Measurements from ENCODE around the gene GABRE.
A peak's percentile ranks its signal among the peaks of the same experiment; 100 is the strongest.

Gene GABRE

GRCh38 chrX:151974336-151975227 is at the start of gene GABRE:
Gene GABRE, minus strand, starts transcription at chrX:151974676. Its CDS starts 51 bp downstream, at chrX:151974625.
- no peak for DNase-seq (ENCODE audit: low read depth)

GRCh38 chrX:152020888-152021287 is 46.4 kb upstream of the GABRE start:
- no peak for DNase-seq (ENCODE audit: low read depth)

- DNase-seq (ENCODE audit: low read depth) = no peak
Measured at GRCh38 chrX:151999813-152000212, 25.3 kb upstream of the GABRE start.

GRCh38 chrX:151997539-151997938 is 23.1 kb upstream of the GABRE start:
- no peak for DNase-seq (ENCODE audit: low read depth)

- no peak for DNase-seq (ENCODE audit: low read depth)
Measured at GRCh38 chrX:151996347-151996746, 21.9 kb upstream of the GABRE start.

GRCh38 chrX:151994476-151994875 is 20.0 kb upstream of the GABRE start:
- no peak for DNase-seq (ENCODE audit: low read depth)

GRCh38 chrX:151988706-151989299 is 14.3 kb upstream of the GABRE start:
- DNase-seq (ENCODE audit: low read depth) = no peak

- DNase-seq (ENCODE audit: low read depth) = no peak
Measured at GRCh38 chrX:151987108-151987507, 12.6 kb upstream of the GABRE start.

GRCh38 chrX:151985955-151986354 is 11.5 kb upstream of the GABRE start:
- peak; percentile 58 for DNase-seq (ENCODE audit: low read depth)

GRCh38 chrX:151985531-151985930 is 11.1 kb upstream of the GABRE start:
- no peak for DNase-seq (ENCODE audit: low read depth)

- no peak for DNase-seq (ENCODE audit: low read depth)
Measured at GRCh38 chrX:151984902-151985301, 10.4 kb upstream of the GABRE start.

GRCh38 chrX:151984328-151984727 is 9.9 kb upstream of the GABRE start:
- peak; percentile 68 for DNase-seq (ENCODE audit: low read depth)

GRCh38 chrX:151983186-151983585 is 8.7 kb upstream of the GABRE start:
- DNase-seq (ENCODE audit: low read depth) = no peak

- peak; percentile 66 for DNase-seq (ENCODE audit: low read depth)
Measured at GRCh38 chrX:151982222-151982621, 7.7 kb upstream of the GABRE start.

- DNase-seq (ENCODE audit: low read depth) = peak; percentile 54
Measured at GRCh38 chrX:151981129-151981528, 6.7 kb upstream of the GABRE start.

GRCh38 chrX:151977923-151978322 is 3.4 kb upstream of the GABRE start:
- no peak for DNase-seq (ENCODE audit: low read depth)

- DNase-seq (ENCODE audit: low read depth) = no peak
Measured at GRCh38 chrX:151977009-151977408, 2.5 kb upstream of the GABRE start.

- DNase-seq (ENCODE audit: low read depth) = no peak
Measured at GRCh38 chrX:151975736-151976275, 1.3 kb upstream of the GABRE start.

- no peak for DNase-seq (ENCODE audit: low read depth)
Measured at GRCh38 chrX:151975228-151975593, 735 bp upstream of the GABRE start.

GRCh38 chrX:151973851-151974335 is 583 bp downstream of the GABRE start:
- no peak for DNase-seq (ENCODE audit: low read depth)

- no peak for DNase-seq (ENCODE audit: low read depth)
Measured at GRCh38 chrX:151973060-151973661, 1.3 kb downstream of the GABRE start.

- peak; percentile 82 for DNase-seq (ENCODE audit: low read depth)
Measured at GRCh38 chrX:151970661-151971060, 3.8 kb downstream of the GABRE start.

- no peak for DNase-seq (ENCODE audit: low read depth)
Measured at GRCh38 chrX:151970027-151970426, 4.4 kb downstream of the GABRE start.
